IPS-18a (cell line): Measurements from ENCODE around the gene ZNF831.

Experiments
- H3K27ac ChIP-seq: one replicate; pipeline ENCODE4 v1.5.1; 2013; ENCODE audit warnings: low read length
- H3K27me3 ChIP-seq: one replicate; pipeline ENCODE4 v1.6.1; 2013; ENCODE audit warnings: mild to moderate bottlenecking, low read length; ENCODE audit not compliant: control insufficient read depth, insufficient read depth
- H3K36me3 ChIP-seq: one replicate; pipeline ENCODE4 v1.6.1; 2013; ENCODE audit warnings: low read depth, low read length; ENCODE audit not compliant: control insufficient read depth
- H3K4me1 ChIP-seq: one replicate; pipeline ENCODE4 v1.6.1; 2013; ENCODE audit warnings: low read depth, low read length; ENCODE audit not compliant: control insufficient read depth
- H3K4me3 ChIP-seq: one replicate; pipeline ENCODE4 v1.5.1; 2013; ENCODE audit warnings: low read length
- H3K9ac ChIP-seq: one replicate; pipeline ENCODE4 v1.6.1; 2013; ENCODE audit warnings: mild to moderate bottlenecking, low read length, moderate library complexity
- H3K9me3 ChIP-seq: one replicate; pipeline ENCODE4 v1.6.1; 2013; ENCODE audit warnings: low read depth, low read length; ENCODE audit not compliant: control insufficient read depth

Gene ZNF831

GRCh38 chr20:59125332-59125731 is 38.3 kb upstream of the ZNF831 start:
- Histone ChIP-seq H3K9me3 (no peaks in the 10 kb centered on the region), H3K9ac (no peak overlapping the region), H3K36me3 (no peaks in the 10 kb centered on the region), H3K4me1 (peaks cover 26% of the 10 kb centered on the region), H3K27ac (no peak overlapping the region), H3K27me3 (no peaks in the 10 kb centered on the region), H3K4me3 (no peak overlapping the region)

- Histone ChIP-seq H3K9me3 (no peaks in the 10 kb centered on the region), H3K27me3 (no peaks in the 10 kb centered on the region), H3K9ac (no peak overlapping the region)
Observed at GRCh38 chr20:59125836-59126235, 37.8 kb upstream of the ZNF831 start.

GRCh38 chr20:59127839-59128238 is 35.8 kb upstream of the ZNF831 start:
- H3K27me3 ChIP-seq, result no peaks in the 10 kb centered on the region
- peaks cover 18% of the 10 kb centered on the region for H3K4me1 ChIP-seq
- H3K36me3 ChIP-seq, result no peaks in the 10 kb centered on the region
- H3K27ac ChIP-seq, result no peak overlapping the region
- no peaks in the 10 kb centered on the region for H3K9me3 ChIP-seq
- H3K4me3 ChIP-seq, result no peak overlapping the region
- H3K9ac ChIP-seq, result no peak overlapping the region

More at GRCh38 chr20:59125836-59126235, 37.8 kb upstream of the ZNF831 start:
- peaks cover 26% of the 10 kb centered on the region for H3K4me1 ChIP-seq
- H3K36me3 ChIP-seq, result no peaks in the 10 kb centered on the region
- H3K27ac ChIP-seq, result no peak overlapping the region
- H3K4me3 ChIP-seq, result no peak overlapping the region

GRCh38 chr20:59131551-59132285 is 31.9 kb upstream of the ZNF831 start:
- Histone ChIP-seq H3K27ac (no peak overlapping the region), H3K36me3 (no peaks in the 10 kb centered on the region), H3K9ac (no peak overlapping the region), H3K27me3 (no peaks in the 10 kb centered on the region), H3K4me3 (no peak overlapping the region), H3K9me3 (peaks cover 10% of the 10 kb centered on the region), H3K4me1 (peaks cover under 1% of the 10 kb centered on the region)

GRCh38 chr20:59134182-59134581 is 29.4 kb upstream of the ZNF831 start:
- no peaks in the 10 kb centered on the region for H3K27me3 ChIP-seq
- H3K4me3 ChIP-seq, result no peak overlapping the region
- H3K4me1 ChIP-seq, result no peaks in the 10 kb centered on the region
- H3K36me3 ChIP-seq, result no peaks in the 10 kb centered on the region
- H3K27ac ChIP-seq, result no peak overlapping the region
- H3K9ac ChIP-seq, result no peak overlapping the region
- H3K9me3 ChIP-seq, result peaks cover 13% of the 10 kb centered on the region

- H3K9me3 ChIP-seq, result peaks cover 13% of the 10 kb centered on the region
Observed at GRCh38 chr20:59135093-59135492, 28.5 kb upstream of the ZNF831 start.

GRCh38 chr20:59136027-59136426 is 27.6 kb upstream of the ZNF831 start:
- no peak overlapping the region for H3K9ac ChIP-seq
- H3K4me3 ChIP-seq, result no peak overlapping the region
- H3K27me3 ChIP-seq, result no peaks in the 10 kb centered on the region
- peaks cover 13% of the 10 kb centered on the region for H3K9me3 ChIP-seq
- no peaks in the 10 kb centered on the region for H3K4me1 ChIP-seq
- no peak overlapping the region for H3K27ac ChIP-seq
- H3K36me3 ChIP-seq, result no peaks in the 10 kb centered on the region

More at GRCh38 chr20:59135093-59135492, 28.5 kb upstream of the ZNF831 start:
- H3K27me3 ChIP-seq, result no peaks in the 10 kb centered on the region
- no peaks in the 10 kb centered on the region for H3K36me3 ChIP-seq
- no peak overlapping the region for H3K27ac ChIP-seq
- H3K4me1 ChIP-seq, result no peaks in the 10 kb centered on the region
- no peak overlapping the region for H3K9ac ChIP-seq
- H3K4me3 ChIP-seq, result no peak overlapping the region

- Histone ChIP-seq H3K4me3 (no peak overlapping the region), H3K9me3 (peaks cover 13% of the 10 kb centered on the region), H3K27ac (no peak overlapping the region), H3K36me3 (no peaks in the 10 kb centered on the region), H3K9ac (no peak overlapping the region), H3K4me1 (no peaks in the 10 kb centered on the region), H3K27me3 (no peaks in the 10 kb centered on the region)
Observed at GRCh38 chr20:59137532-59137931, 26.1 kb upstream of the ZNF831 start.

GRCh38 chr20:59138114-59138748 is 25.4 kb upstream of the ZNF831 start:
- H3K27me3 ChIP-seq, result no peaks in the 10 kb centered on the region
- no peak overlapping the region for H3K9ac ChIP-seq
- no peaks in the 10 kb centered on the region for H3K4me1 ChIP-seq
- H3K4me3 ChIP-seq, result no peak overlapping the region
- H3K9me3 ChIP-seq, result peaks cover 13% of the 10 kb centered on the region
- H3K36me3 ChIP-seq, result no peaks in the 10 kb centered on the region
- H3K27ac ChIP-seq, result no peak overlapping the region

- Histone ChIP-seq H3K27ac (no peak overlapping the region), H3K9me3 (peaks cover 13% of the 10 kb centered on the region), H3K4me3 (no peak overlapping the region), H3K9ac (no peak overlapping the region), H3K36me3 (no peaks in the 10 kb centered on the region), H3K27me3 (no peaks in the 10 kb centered on the region), H3K4me1 (no peaks in the 10 kb centered on the region)
Observed at GRCh38 chr20:59139998-59140397, 23.6 kb upstream of the ZNF831 start.

GRCh38 chr20:59141818-59142581 is 21.6 kb upstream of the ZNF831 start:
- Histone ChIP-seq H3K27ac (no peak overlapping the region), H3K9ac (no peak overlapping the region), H3K4me1 (no peaks in the 10 kb centered on the region), H3K4me3 (no peak overlapping the region), H3K36me3 (no peaks in the 10 kb centered on the region), H3K9me3 (peaks cover under 1% of the 10 kb centered on the region), H3K27me3 (no peaks in the 10 kb centered on the region)
